HG02970 (cell line): ENCODE data around the gene UBA1.

ENCODE experiments used
- ATAC-seq: cut with Tn5 transposase; IDR thresholded peaks from one replicate; pipeline ENCODE4 v1.9.1; 2021; ENCODE audit warnings: mild to moderate bottlenecking, moderate library complexity, moderate number of reproducible peaks; ENCODE audit not compliant: unreplicated experiment, low FRiP score

The UBA1 gene

DNA sequence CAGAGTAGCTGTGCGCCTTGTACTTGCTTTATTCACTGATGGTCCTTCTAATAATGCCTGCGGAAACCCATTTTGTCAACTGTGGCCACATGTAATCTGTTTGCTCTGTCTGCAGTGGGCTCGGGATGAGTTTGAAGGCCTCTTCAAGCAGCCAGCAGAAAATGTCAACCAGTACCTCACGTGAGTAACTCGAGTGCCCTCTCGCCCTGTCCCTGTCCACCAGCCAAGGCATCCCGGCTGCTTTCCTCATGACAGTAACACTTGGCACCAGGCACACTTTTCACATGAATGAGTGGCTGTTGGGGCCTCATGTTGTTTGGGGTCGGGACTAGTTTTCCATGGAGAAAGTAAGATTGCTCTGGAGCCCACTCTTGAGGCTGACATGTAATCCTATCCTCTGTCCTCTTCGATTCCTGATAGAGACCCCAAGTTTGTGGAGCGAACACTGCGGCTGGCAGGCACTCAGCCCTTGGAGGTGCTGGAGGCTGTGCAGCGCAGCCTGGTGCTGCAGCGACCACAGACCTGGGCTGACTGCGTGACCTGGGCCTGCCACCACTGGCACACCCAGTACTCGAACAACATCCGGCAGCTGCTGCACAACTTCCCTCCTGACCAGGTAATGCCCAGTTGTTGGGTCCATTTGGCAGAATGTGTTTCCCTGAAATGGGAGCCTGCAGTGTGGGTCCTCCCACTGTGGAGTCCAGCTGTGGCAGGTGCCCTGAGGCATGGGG lies 16.0 kb downstream of the UBA1 start:
- ATAC-seq: no peak

- no peak for ATAC-seq
These were observed 17.2 kb downstream of the UBA1 start for GRCh38 chrX:47210661-47211425.

GRCh38 chrX:47212381-47213293 lies 19.0 kb downstream of the UBA1 start:
- ATAC-seq: no peak

DNA sequence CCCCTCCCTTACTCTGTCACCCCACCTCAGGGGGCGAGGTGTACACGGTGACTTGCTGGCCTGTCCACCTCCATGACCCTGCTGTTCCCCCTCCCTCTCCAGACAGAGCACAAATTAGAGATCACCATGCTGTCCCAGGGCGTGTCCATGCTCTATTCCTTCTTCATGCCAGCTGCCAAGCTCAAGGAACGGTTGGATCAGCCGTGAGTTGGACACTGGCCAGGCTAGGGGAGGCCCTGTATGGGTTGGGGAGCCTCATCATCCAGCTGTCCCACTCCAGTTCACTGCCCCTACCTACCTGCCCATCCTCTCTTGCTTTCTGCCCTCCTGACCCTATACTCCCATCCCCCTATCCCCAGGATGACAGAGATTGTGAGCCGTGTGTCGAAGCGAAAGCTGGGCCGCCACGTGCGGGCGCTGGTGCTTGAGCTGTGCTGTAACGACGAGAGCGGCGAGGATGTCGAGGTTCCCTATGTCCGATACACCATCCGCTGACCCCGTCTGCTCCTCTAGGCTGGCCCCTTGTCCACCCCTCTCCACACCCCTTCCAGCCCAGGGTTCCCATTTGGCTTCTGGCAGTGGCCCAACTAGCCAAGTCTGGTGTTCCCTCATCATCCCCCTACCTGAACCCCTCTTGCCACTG lies 20.9 kb downstream of the UBA1 start:
- no peak for ATAC-seq

- ATAC-seq: no peak
These were observed 21.8 kb downstream of the UBA1 start for GRCh38 chrX:47215291-47215900.

DNA sequence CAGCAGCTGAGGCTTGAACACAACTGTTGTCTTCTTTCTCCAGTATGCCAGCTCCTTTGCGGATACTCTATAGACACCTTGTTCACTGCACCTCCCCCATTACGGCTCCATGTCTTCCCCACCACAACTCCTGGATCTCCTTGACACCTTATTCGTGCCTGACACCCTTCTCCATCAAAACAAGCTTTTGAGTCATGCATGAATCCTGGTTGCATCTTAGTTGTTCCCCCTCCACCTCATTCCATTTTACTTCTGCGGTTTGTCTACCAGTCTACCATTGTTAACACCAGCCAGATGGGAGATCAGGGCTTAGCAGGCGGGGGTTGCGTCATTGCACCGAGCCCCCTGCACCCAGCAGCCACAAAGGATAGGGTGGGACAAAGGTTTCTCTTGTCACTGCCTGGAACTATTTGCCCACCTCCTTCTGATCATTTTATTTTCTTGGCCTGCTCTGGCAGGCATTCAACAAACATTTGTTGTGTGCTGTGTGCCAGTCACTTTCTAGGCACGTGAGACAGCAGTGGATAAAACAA lies 22.8 kb downstream of the UBA1 start:
- ATAC-seq: no peak

- ATAC-seq: no peak
These were observed 23.7 kb downstream of the UBA1 start for GRCh38 chrX:47217121-47217851.

DNA sequence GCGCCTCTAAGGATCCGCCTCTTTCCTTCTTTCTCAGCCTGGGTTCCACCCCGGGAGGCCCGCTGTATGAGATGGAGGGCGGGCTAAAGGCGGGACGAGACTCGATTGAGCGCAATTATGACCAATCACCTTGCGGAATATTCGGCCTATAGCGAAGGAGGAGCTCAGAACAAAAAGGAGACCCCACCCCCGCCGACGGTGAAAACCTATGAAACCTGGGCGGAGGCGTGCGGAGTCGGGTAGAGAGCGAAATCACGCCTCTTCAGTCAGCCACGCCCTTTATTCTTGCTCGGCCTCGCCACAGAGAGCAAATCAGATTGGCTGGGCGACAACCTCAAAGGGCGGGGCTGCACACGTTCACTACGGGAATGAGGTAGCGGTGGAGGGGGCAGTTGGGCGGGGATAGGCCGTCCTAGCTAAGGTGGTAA lies 24.2 kb downstream of the UBA1 start:
- peak; percentile 86 for ATAC-seq

DNA sequence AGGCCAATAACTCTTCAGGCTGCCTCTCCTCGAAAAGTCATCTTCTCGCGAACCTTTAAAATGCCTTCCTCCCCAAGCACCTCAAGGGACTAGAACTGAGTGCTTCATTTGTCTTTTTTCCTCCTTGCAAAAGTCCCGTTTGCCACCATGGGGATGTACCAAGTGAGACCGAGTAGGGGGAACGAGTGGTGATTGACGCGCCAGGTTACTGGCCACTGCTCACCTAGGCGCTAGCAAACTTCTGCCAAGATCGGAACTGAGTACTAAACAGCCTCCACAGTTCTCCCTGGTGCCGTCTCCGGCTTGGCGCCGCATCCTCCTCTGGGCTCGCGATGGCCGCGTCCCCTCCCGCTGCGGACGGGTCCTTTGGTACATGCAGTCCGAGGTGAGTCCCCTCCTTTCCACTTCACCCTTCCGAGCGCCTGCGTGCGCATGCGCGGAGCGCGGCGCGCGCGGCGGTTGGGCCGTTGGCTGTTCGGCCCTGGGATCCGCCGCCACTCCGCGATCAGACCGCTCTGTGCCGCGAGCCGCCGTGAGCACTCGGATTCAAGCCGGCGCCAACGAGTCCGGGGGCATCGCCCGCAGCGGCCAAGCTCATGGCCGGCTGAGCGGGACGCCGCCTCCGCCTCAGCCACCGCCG lies 24.8 kb downstream of the UBA1 start, which contains the start of gene CDK16:
Gene CDK16 (plus strand): TSS at position 402 of the 640 bp plus-strand sequence. CDS start 4,877 bp downstream, outside the sequence.
- peak; percentile 46 for ATAC-seq

DNA sequence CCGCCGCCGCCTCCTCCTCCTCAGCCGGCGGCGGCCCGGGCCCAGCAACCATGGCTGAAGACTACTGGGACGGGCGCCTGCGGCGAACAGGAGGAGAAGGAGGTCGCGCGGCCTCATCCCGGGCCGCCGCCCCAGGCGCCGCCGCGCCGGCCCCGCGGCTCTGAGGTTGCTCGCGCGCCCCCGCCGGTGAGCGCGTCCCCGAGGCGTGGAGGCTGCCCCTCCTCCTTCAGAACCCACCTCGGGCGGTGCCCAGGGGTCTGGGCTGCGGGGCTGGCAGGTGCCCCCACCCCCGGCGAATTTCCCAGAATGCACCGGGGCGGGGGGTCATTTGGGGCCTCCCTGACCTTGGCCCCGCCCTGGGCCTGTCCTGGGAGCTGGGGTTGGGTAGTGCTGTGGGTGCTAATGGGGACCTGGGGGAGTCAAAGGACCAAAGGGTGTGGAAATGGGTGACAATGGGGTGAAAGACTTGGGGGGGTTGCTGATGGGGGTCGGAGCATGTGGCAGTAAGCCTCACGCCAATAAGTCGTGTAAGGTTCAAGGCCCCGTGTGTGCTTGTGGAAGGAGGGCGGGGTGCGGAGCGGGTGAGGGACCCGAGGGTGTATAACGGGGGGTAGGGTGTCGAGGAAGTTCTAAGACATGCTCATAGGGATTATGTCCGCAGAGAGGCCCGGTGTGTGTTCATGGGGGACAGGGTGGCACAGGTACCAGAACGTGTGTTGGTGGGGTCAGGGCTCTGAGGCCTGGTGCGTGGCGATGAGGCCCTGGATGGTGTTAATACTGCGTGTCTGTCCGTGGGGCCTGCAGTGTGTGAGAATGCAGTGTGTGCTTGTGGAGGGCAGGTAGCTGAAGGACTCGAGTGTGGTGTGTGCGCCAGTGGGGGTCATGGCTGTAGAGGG lies 25.5 kb downstream of the UBA1 start:
- ATAC-seq: peak; percentile 2

DNA sequence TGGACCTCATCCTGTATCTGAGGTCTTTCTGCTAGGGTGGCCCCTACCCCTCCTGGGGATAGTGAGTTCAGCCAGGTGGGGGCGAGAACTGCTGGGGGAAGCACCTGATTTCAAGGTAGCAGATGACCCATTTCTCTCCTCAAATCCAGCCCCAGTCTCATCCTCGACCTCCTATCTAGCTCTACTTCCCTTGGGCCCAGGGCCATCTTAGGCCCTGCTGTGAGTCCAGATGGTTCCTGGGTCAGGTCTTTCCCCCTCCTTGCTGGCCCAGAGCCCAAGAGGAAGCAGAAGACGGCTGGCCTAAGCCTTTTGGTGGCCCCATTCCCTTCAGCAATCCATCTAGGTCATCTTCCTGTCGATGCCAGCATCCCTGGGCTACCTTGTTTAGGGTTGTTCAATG lies 28.1 kb downstream of the UBA1 start:
- ATAC-seq: no peak

GRCh38 chrX:47222751-47223350 lies 29.2 kb downstream of the UBA1 start:
- no peak for ATAC-seq

GRCh38 chrX:47223476-47224250 lies 30.0 kb downstream of the UBA1 start:
- no peak for ATAC-seq

- no peak for ATAC-seq
These were observed 30.8 kb downstream of the UBA1 start for GRCh38 chrX:47224266-47224895.

GRCh38 chrX:47224896-47225290 lies 31.3 kb downstream of the UBA1 start:
- no peak for ATAC-seq

DNA sequence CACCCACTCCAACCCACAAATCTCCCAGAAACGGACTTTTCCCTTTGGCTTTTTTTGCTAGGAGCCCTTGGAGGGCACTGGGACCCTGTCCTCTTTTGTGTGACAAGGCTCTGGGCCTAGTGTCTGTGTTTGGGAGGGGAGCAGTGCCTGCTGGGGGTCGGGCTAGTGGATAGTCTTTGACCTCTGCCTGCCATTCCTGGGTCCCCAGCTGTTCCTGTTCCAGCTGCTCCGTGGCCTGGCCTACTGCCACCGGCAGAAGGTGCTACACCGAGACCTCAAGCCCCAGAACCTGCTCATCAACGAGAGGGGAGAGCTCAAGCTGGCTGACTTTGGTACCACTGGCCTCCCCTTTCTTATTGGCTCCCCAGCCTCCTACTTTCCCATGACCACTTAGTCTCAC lies 32.4 kb downstream of the UBA1 start:
- ATAC-seq: no peak
